ENCODE results near the gene SH3GL1. TPM values are rescaled to one million over a fixed set of nuclear protein-coding genes. Genes with fewer than 3 reads are reported as not detected.

The SH3GL1 gene
- total RNA-seq, 1 donor from 2014 or later = 65.6 TPM

- no peak for DNase-seq (ENCODE audit: extremely low spot score in 2 of 2)
- Histone ChIP-seq H3K9me3 (no peaks in the 10 kb centered on the region), H3K4me1 (no peaks in the 10 kb centered on the region), H3K27ac (no peak overlapping the region), H3K27me3 (no peaks in the 10 kb centered on the region), H3K4me3 (no peak overlapping the region), H3K36me3 (no peaks in the 10 kb centered on the region)
- intact Hi-C loops (cut with DNase I) = no loop called here
- TF ChIP-seq POLR2A (IDR thresholded peaks at IDR 0.05) (no peak), POLR2AphosphoS5 (IDR thresholded peaks at IDR 0.05; ENCODE audit: insufficient read depth in 1 of 2, low read depth in 1 of 2) (no peak)
These were observed 83.4 kb downstream of the SH3GL1 start for GRCh38 chr19:4316956-4317355.

GRCh38 chr19:4313847-4314490 is 86.4 kb downstream of the SH3GL1 start:
- Histone ChIP-seq H3K27ac (no peak overlapping the region), H3K27me3 (no peaks in the 10 kb centered on the region), H3K4me1 (no peaks in the 10 kb centered on the region), H3K9me3 (no peaks in the 10 kb centered on the region), H3K4me3 (no peak overlapping the region), H3K36me3 (no peaks in the 10 kb centered on the region)
- intact Hi-C loops (cut with DNase I) = no loop called here
- TF ChIP-seq, protein P1, sequence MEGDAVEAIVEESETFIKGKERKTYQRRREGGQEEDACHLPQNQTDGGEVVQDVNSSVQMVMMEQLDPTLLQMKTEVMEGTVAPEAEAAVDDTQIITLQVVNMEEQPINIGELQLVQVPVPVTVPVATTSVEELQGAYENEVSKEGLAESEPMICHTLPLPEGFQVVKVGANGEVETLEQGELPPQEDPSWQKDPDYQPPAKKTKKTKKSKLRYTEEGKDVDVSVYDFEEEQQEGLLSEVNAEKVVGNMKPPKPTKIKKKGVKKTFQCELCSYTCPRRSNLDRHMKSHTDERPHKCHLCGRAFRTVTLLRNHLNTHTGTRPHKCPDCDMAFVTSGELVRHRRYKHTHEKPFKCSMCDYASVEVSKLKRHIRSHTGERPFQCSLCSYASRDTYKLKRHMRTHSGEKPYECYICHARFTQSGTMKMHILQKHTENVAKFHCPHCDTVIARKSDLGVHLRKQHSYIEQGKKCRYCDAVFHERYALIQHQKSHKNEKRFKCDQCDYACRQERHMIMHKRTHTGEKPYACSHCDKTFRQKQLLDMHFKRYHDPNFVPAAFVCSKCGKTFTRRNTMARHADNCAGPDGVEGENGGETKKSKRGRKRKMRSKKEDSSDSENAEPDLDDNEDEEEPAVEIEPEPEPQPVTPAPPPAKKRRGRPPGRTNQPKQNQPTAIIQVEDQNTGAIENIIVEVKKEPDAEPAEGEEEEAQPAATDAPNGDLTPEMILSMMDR (IDR thresholded peaks at IDR 0.05) = no peak
- no peak for TF ChIP-seq POLR2A (IDR thresholded peaks at IDR 0.05)
- TF ChIP-seq POLR2AphosphoS5 (IDR thresholded peaks at IDR 0.05; ENCODE audit: insufficient read depth in 1 of 2, low read depth in 1 of 2) = no peak
- DNase-seq (ENCODE audit: extremely low spot score in 2 of 2) = no peak

Small RNA genes within 50 kb of the gene (microRNA-seq; reads per million reads assigned to microRNA genes)
- gene MIR4746 (ENCODE audit: borderline number of aligned reads, borderline replicate concordance) = not detected

Small RNA genes within 50 kb of the gene (small RNA-seq; reads per million reads assigned to genes)
- not detected for gene MIR4746

Other genes starting within 250 kb of the SH3GL1 start
- gene CREB3L3, start 246.9 kb downstream of the SH3GL1 start, total RNA-seq = not detected
- gene SIRT6, start 218.0 kb downstream of the SH3GL1 start, total RNA-seq = 65.6 TPM
- 0.25 TPM for gene ANKRD24, start 217.9 kb downstream of the SH3GL1 start, total RNA-seq
- not detected for gene EBI3, start 171.0 kb downstream of the SH3GL1 start, total RNA-seq
- gene YJU2, start 153.5 kb downstream of the SH3GL1 start, total RNA-seq = 19.9 TPM
- gene SHD, start 121.3 kb downstream of the SH3GL1 start, total RNA-seq = not detected
- gene TMIGD2, start 98.2 kb downstream of the SH3GL1 start, total RNA-seq = not detected
- gene FSD1, start 95.9 kb downstream of the SH3GL1 start, total RNA-seq = 1.7 TPM
- 29.2 TPM for gene STAP2, start 61.7 kb downstream of the SH3GL1 start, total RNA-seq
- gene MPND, start 57.0 kb downstream of the SH3GL1 start, total RNA-seq = 10.1 TPM
- 21.4 TPM for gene CHAF1A, start 2.1 kb upstream of the SH3GL1 start, total RNA-seq
- gene UBXN6, start 57.2 kb upstream of the SH3GL1 start, total RNA-seq = 147 TPM
- gene HDGFL2, start 71.8 kb upstream of the SH3GL1 start, total RNA-seq = 33.1 TPM
- 69.5 TPM for gene PLIN4, start 117.9 kb upstream of the SH3GL1 start, total RNA-seq
- 8.8 TPM for gene PLIN5, start 134.7 kb upstream of the SH3GL1 start, total RNA-seq
- 6.9 TPM for gene LRG1, start 139.5 kb upstream of the SH3GL1 start, total RNA-seq
- 8.3 TPM for gene SEMA6B, start 159.1 kb upstream of the SH3GL1 start, total RNA-seq
- gene TNFAIP8L1, start 239.0 kb upstream of the SH3GL1 start, total RNA-seq = 13.0 TPM